GM23338 (cell line): ENCODE measurements around the gene RGP1. TPM values are rescaled to one million over a fixed set of nuclear protein-coding genes. Genes with fewer than 3 reads are reported as not detected.

Experiments
- ATAC-seq: fragments of 200-7000 bp; cut with Tn5 transposase; 3 replicates; pipeline ENCODE4 v1.9.1; 2020
- DNase-seq: peaks from one replicate; pipeline ENCODE4 v3.0.0-alpha.2; 2015; ENCODE audit warnings: low spot score
- H2AFZ ChIP-seq: fragments of 200-600 bp; sonication (generic); 2 replicates; pipeline ENCODE4 v1.8.0; 2016; ENCODE audit warnings: antibody characterized with exemption, mild to moderate bottlenecking, moderate library complexity
- H3F3A ChIP-seq: fragments of 200-600 bp; sonication (generic); replicated peaks from 2 replicates; pipeline ENCODE4 v1.8.0; 2017; ENCODE audit warnings: antibody characterized with exemption, mixed run types, low read depth
- H3K27ac ChIP-seq: fragments of 200-600 bp; sonication (generic); 2 replicates; pipeline ENCODE4 v1.6.1; 2016; ENCODE audit warnings: low read depth
- H3K27me3 ChIP-seq: fragments of 200-600 bp; sonication (generic); 2 replicates; pipeline ENCODE4 v1.8.0; 2016; ENCODE audit warnings: mild to moderate bottlenecking, mixed run types, moderate library complexity; ENCODE audit not compliant: insufficient read depth
- H3K36me3 ChIP-seq: fragments of 200-600 bp; sonication (generic); 2 replicates; pipeline ENCODE4 v1.8.0; 2016; ENCODE audit warnings: mild to moderate bottlenecking; ENCODE audit not compliant: insufficient read depth
- H3K4me1 ChIP-seq: fragments of 200-600 bp; sonication (generic); 2 replicates; pipeline ENCODE4 v1.8.0; 2016; ENCODE audit warnings: mild to moderate bottlenecking, moderate library complexity; ENCODE audit not compliant: insufficient read depth
- H3K4me2 ChIP-seq: fragments of 200-600 bp; sonication (generic); 2 replicates; pipeline ENCODE4 v1.7.1; 2017; ENCODE audit warnings: mixed run types
- H3K4me3 ChIP-seq: fragments of 200-600 bp; sonication (generic); 2 replicates; pipeline ENCODE4 v1.6.1; 2016; ENCODE audit warnings: mixed run types
- H3K79me2 ChIP-seq: fragments of 200-600 bp; sonication (generic); replicated peaks from 2 replicates; pipeline ENCODE4 v1.8.0; 2017; ENCODE audit warnings: mild to moderate bottlenecking; ENCODE audit not compliant: insufficient read depth
- H3K9me2 ChIP-seq: fragments of 200-600 bp; sonication (generic); 2 replicates; pipeline ENCODE4 v1.8.0; 2017; ENCODE audit not compliant: insufficient read depth
- H4K20me1 ChIP-seq: fragments of 200-600 bp; sonication (generic); replicated peaks from 2 replicates; pipeline ENCODE4 v1.8.0; 2017; ENCODE audit warnings: mild to moderate bottlenecking; ENCODE audit not compliant: insufficient read depth
- H3K27ac Mint-ChIP-seq: 2 replicates; pipeline ENCODE4 v1.8.0; 2020; ENCODE audit warnings: inconsistent platforms, mild to moderate bottlenecking, moderate library complexity, mixed read lengths
- H3K27me3 Mint-ChIP-seq: 3 replicates; pipeline ENCODE4 v1.8.0; 2022; ENCODE audit warnings: low read depth, mild to moderate bottlenecking, moderate library complexity, mixed read lengths, inconsistent platforms; ENCODE audit not compliant: insufficient read depth, poor library complexity
- H3K36me3 Mint-ChIP-seq: 3 replicates; pipeline ENCODE4 v1.8.0; 2021; ENCODE audit warnings: low read depth, mild to moderate bottlenecking, inconsistent platforms, moderate library complexity, mixed read lengths
- H3K4me1 Mint-ChIP-seq: 3 replicates; pipeline ENCODE4 v1.8.0; 2020; ENCODE audit warnings: mild to moderate bottlenecking, inconsistent platforms, mixed read lengths
- H3K4me3 Mint-ChIP-seq: 3 replicates; pipeline ENCODE4 v1.8.0; 2021; ENCODE audit warnings: moderate library complexity, mild to moderate bottlenecking, inconsistent platforms, mixed read lengths
- H3K9me3 Mint-ChIP-seq: 3 replicates; pipeline ENCODE4 v1.8.0; 2020; ENCODE audit warnings: moderate library complexity, mild to moderate bottlenecking, inconsistent platforms, mixed read lengths
- CREB1 ChIP-seq: fragments of 250-450 bp; sonication (Bioruptor Pico); IDR thresholded peaks from 2 replicates; pipeline ENCODE4 v1.5.0; 2020; ENCODE audit warnings: low read depth, mild to moderate bottlenecking, moderate library complexity
- CTCF ChIP-seq, 2 experiments: fragments of 200-600 bp in 1 of 2; sonication (generic) in 1 of 2; conservative IDR thresholded peaks; 2 replicates each; pipeline versions ENCODE4 v1.5.1 to v1.6.1; 2016 to 2017; ENCODE audit warnings: antibody characterized with exemption in 2 of 2, low read depth in 2 of 2, mild to moderate bottlenecking in 2 of 2, moderate library complexity in 1 of 2
- ETS1 ChIP-seq: IDR thresholded peaks from 2 replicates; pipeline ENCODE4 v1.6.1; 2016; ENCODE audit warnings: antibody characterized with exemption
- EZH2 ChIP-seq: fragments of 200-600 bp; sonication (generic); IDR thresholded peaks from one replicate; pipeline ENCODE4 v1.8.0; 2017; ENCODE audit warnings: antibody characterized with exemption, mild to moderate bottlenecking, low read depth; ENCODE audit not compliant: unreplicated experiment
- EZH2phosphoT487 ChIP-seq: fragments of 200-600 bp; sonication (generic); IDR thresholded peaks from one replicate; pipeline ENCODE4 v1.8.1; 2018; ENCODE audit warnings: antibody characterized with exemption; ENCODE audit not compliant: unreplicated experiment
- JUNB ChIP-seq: IDR thresholded peaks from one replicate; pipeline ENCODE4 v1.6.1; 2016; ENCODE audit warnings: antibody characterized with exemption; ENCODE audit not compliant: unreplicated experiment
- NANOG ChIP-seq: IDR thresholded peaks from 2 replicates; pipeline ENCODE4 v1.6.1; 2016; ENCODE audit warnings: antibody characterized with exemption, borderline replicate concordance
- POLR2AphosphoS5 ChIP-seq: IDR thresholded peaks from 2 replicates; pipeline ENCODE4 v1.6.1; 2016; ENCODE audit warnings: antibody characterized with exemption, low read depth
- STAT1 ChIP-seq: IDR thresholded peaks from one replicate; pipeline ENCODE4 v1.6.1; 2016; ENCODE audit warnings: antibody characterized with exemption; ENCODE audit not compliant: unreplicated experiment
- ZNF114 ChIP-seq: fragments of 250-450 bp; sonication (Bioruptor Pico); IDR thresholded peaks from 2 replicates; pipeline ENCODE4 v1.5.0; 2020; ENCODE audit warnings: mild to moderate bottlenecking, moderate library complexity
- ZNF331 ChIP-seq: fragments of 250-450 bp; sonication (Bioruptor Pico); IDR thresholded peaks from 2 replicates; pipeline ENCODE4 v1.5.0; 2020; ENCODE audit warnings: low read depth, mild to moderate bottlenecking, moderate library complexity
- polyA plus RNA-seq: library from polyadenylated mRNA; unstranded; fragments of >200 nt; fragmentation: Nextera tagmentation; extraction: Ambion mirVana; gene quantifications from 2 replicates; pipeline ENCODE4 v1.2.1, GENCODE V29; 2016
- total RNA-seq: library from RNA; depleted of rRNA; stranded (reverse); fragments of >200 nt; shearing (Covaris generic); gene quantifications from 2 replicates; pipeline ENCODE4 v1.2.3, GENCODE V29; 2014
- TF ChIP-seq, protein P1 (sequence below): IDR thresholded peaks from one replicate; pipeline ENCODE4 v1.6.1; 2018; ENCODE audit warnings: antibody characterized with exemption; ENCODE audit not compliant: unreplicated experiment
- TF ChIP-seq, protein P2 (sequence below): fragments of 250-450 bp; sonication (Bioruptor Pico); IDR thresholded peaks from 2 replicates; pipeline ENCODE4 v1.5.0; 2020; ENCODE audit warnings: mild to moderate bottlenecking, moderate library complexity

Gene RGP1
- total and polyA plus RNA-seq, 2 experiments from 2014 or later, result 2.8 to 16.0 TPM

DNA sequence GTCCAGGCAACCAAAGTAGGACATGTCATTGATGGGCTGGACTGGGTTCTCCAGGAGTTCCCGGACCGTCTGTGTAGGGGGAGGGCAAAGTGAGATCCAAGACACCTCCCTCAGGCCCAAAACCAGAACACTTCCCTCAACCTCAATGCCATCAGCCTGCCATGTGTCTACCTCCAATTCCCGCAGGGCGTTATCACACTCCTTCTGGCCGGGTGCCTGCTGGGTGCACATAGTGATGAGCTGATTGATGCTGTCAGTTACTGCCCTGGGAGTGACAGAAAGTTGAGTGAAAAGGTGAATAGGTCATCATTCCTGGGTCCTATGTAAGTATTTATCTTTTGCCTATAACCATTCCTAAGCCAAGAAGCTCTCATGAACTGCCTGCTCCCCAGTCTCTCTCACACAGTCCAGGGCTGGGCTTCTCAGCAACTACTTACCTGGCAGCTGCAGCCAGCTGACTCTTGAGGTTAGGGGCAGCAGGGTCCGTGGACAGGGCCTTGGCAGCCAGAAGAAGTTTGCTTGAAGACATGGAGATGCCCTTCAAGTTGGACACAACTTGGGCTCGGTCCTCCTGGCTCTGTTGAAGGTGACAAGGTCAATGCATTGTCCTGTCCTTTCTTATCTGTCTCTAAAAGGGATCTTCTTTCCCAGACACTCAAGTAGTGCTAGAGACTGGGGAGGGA is 38.1 kb upstream of the RGP1 start:
- Histone ChIP-seq H3K4me1 (no peaks in the 10 kb centered on the region), H3K4me3 (no peak overlapping the region), H3K27me3 (no peaks in the 10 kb centered on the region), H3K9me2 (no peaks in the 10 kb centered on the region), H2AFZ (no peak overlapping the region), H3K79me2 (no peaks in the 10 kb centered on the region), H4K20me1 (peaks cover 6% of the 10 kb centered on the region), H3F3A (0 out of 2 replicates have a peak, but pooled peaks cover 3% of the 10 kb centered on the region), H3K36me3 (peaks cover 47% of the 10 kb centered on the region), H3K27ac (no peak overlapping the region), H3K4me2 (no peak overlapping the region)
- peaks cover 6% of the 10 kb centered on the region for H3K27me3 Mint-ChIP-seq
- TF ChIP-seq ZNF114 (no peak), ZNF331 (CRISPR knock-in tag) (no peak), ETS1 (no peak), EZH2 (no peak), STAT1 (no peak), POLR2AphosphoS5 (no peak), EZH2phosphoT487 (no peak), CREB1 (CRISPR knock-in tag) (no peak), CTCF (conservative IDR thresholded peaks at IDR 0.05; ENCODE audit: low read depth in 2 of 2) (no peak), JUNB (no peak), NANOG (no peak)
- TF ChIP-seq, protein P1, sequence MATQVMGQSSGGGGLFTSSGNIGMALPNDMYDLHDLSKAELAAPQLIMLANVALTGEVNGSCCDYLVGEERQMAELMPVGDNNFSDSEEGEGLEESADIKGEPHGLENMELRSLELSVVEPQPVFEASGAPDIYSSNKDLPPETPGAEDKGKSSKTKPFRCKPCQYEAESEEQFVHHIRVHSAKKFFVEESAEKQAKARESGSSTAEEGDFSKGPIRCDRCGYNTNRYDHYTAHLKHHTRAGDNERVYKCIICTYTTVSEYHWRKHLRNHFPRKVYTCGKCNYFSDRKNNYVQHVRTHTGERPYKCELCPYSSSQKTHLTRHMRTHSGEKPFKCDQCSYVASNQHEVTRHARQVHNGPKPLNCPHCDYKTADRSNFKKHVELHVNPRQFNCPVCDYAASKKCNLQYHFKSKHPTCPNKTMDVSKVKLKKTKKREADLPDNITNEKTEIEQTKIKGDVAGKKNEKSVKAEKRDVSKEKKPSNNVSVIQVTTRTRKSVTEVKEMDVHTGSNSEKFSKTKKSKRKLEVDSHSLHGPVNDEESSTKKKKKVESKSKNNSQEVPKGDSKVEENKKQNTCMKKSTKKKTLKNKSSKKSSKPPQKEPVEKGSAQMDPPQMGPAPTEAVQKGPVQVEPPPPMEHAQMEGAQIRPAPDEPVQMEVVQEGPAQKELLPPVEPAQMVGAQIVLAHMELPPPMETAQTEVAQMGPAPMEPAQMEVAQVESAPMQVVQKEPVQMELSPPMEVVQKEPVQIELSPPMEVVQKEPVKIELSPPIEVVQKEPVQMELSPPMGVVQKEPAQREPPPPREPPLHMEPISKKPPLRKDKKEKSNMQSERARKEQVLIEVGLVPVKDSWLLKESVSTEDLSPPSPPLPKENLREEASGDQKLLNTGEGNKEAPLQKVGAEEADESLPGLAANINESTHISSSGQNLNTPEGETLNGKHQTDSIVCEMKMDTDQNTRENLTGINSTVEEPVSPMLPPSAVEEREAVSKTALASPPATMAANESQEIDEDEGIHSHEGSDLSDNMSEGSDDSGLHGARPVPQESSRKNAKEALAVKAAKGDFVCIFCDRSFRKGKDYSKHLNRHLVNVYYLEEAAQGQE, result no peak
- TF ChIP-seq, protein P2, sequence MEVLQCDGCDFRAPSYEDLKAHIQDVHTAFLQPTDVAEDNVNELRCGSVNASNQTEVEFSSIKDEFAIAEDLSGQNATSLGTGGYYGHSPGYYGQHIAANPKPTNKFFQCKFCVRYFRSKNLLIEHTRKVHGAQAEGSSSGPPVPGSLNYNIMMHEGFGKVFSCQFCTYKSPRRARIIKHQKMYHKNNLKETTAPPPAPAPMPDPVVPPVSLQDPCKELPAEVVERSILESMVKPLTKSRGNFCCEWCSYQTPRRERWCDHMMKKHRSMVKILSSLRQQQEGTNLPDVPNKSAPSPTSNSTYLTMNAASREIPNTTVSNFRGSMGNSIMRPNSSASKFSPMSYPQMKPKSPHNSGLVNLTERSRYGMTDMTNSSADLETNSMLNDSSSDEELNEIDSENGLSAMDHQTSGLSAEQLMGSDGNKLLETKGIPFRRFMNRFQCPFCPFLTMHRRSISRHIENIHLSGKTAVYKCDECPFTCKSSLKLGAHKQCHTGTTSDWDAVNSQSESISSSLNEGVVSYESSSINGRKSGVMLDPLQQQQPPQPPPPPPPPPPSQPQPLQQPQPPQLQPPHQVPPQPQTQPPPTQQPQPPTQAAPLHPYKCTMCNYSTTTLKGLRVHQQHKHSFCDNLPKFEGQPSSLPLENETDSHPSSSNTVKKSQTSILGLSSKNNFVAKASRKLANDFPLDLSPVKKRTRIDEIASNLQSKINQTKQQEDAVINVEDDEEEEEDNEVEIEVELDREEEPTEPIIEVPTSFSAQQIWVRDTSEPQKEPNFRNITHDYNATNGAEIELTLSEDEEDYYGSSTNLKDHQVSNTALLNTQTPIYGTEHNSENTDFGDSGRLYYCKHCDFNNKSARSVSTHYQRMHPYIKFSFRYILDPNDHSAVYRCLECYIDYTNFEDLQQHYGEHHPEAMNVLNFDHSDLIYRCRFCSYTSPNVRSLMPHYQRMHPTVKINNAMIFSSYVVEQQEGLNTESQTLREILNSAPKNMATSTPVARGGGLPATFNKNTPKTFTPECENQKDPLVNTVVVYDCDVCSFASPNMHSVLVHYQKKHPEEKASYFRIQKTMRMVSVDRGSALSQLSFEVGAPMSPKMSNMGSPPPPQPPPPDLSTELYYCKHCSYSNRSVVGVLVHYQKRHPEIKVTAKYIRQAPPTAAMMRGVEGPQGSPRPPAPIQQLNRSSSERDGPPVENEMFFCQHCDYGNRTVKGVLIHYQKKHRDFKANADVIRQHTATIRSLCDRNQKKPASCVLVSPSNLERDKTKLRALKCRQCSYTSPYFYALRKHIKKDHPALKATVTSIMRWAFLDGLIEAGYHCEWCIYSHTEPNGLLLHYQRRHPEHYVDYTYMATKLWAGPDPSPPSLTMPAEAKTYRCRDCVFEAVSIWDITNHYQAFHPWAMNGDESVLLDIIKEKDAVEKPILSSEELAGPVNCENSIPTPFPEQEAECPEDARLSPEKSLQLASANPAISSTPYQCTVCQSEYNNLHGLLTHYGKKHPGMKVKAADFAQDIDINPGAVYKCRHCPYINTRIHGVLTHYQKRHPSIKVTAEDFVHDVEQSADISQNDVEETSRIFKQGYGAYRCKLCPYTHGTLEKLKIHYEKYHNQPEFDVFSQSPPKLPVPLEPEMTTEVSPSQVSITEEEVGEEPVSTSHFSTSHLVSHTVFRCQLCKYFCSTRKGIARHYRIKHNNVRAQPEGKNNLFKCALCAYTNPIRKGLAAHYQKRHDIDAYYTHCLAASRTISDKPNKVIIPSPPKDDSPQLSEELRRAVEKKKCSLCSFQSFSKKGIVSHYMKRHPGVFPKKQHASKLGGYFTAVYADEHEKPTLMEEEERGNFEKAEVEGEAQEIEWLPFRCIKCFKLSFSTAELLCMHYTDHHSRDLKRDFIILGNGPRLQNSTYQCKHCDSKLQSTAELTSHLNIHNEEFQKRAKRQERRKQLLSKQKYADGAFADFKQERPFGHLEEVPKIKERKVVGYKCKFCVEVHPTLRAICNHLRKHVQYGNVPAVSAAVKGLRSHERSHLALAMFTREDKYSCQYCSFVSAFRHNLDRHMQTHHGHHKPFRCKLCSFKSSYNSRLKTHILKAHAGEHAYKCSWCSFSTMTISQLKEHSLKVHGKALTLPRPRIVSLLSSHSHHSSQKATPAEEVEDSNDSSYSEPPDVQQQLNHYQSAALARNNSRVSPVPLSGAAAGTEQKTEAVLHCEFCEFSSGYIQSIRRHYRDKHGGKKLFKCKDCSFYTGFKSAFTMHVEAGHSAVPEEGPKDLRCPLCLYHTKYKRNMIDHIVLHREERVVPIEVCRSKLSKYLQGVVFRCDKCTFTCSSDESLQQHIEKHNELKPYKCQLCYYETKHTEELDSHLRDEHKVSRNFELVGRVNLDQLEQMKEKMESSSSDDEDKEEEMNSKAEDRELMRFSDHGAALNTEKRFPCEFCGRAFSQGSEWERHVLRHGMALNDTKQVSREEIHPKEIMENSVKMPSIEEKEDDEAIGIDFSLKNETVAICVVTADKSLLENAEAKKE (CRISPR knock-in tag), result no peak
- H3K4me1 Mint-ChIP-seq, result peaks cover 4% of the 10 kb centered on the region; the same call in 2 of the 3 replicates
- no peak for DNase-seq
- ATAC-seq, result no peak
- peaks cover 82% of the 10 kb centered on the region for H3K36me3 Mint-ChIP-seq
- H3K9me3 Mint-ChIP-seq, result no peaks in the 10 kb centered on the region
- no peak overlapping the region for H3K4me3 Mint-ChIP-seq
- no peak overlapping the region for H3K27ac Mint-ChIP-seq
